COLO668 (cell line): ENCODE data around the gene ZSCAN2.

Experiments used
- DNase-seq: peaks from one replicate; lab custom pipeline; 2025; ENCODE audit not compliant: unreplicated experiment; lab: John Stamatoyannopoulos, UW

Gene ZSCAN2

DNA sequence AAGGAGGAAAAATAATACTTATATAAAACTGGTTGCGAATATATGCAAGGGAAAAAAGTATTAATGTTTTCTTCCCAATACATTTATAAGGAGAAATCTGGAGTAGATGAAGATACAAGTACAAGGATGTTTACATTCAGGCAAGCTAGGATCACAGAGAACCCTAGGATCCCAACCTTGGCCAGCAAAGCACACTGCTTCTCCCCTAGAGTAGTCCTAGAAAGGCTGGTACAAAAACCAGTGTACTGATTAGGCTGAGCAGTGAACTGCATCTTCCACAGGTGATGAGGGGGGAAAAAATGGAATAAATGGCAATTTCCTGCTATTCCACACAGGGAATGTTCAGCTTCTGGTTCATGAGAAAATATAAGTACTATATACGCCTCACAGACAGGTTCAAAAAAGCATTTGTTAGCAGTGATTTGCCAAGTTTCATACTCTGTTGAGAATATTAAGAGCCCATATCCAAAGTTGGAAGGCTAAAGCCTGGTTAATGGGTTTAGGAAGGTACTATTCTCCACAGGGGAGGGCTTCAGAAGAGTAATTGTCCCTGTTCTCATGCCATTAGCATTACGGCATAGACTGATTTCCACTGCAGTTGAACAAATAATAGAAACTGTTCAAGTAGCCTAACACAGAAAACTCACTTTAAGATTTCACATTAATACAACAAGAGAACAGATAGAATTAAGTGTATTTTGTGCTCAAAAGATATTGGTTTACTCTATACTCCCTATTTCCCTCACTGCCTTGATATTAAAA lies 67.6 kb downstream of the ZSCAN2 start:
- DNase-seq: no peak

- DNase-seq: no peak
These were observed 68.9 kb downstream of the ZSCAN2 start for GRCh38 chr15:84669726-84670125.

GRCh38 chr15:84671211-84671610 lies 70.4 kb downstream of the ZSCAN2 start:
- DNase-seq: no peak
